IPS-15b (cell line): ENCODE measurements around the gene VGLL4.

ENCODE experiments used
- H3K27me3 ChIP-seq: one replicate; pipeline ENCODE4 v1.6.1; 2013; ENCODE audit warnings: low read length; ENCODE audit not compliant: control insufficient read depth, insufficient read depth
- H3K36me3 ChIP-seq: one replicate; pipeline ENCODE4 v1.6.1; 2013; ENCODE audit warnings: low read length; ENCODE audit not compliant: control insufficient read depth, insufficient read depth
- H3K4me1 ChIP-seq: one replicate; pipeline ENCODE4 v1.6.1; 2013; ENCODE audit warnings: mild to moderate bottlenecking, low read length; ENCODE audit not compliant: control insufficient read depth, insufficient read depth
- H3K4me3 ChIP-seq: one replicate; pipeline ENCODE4 v1.5.1; 2013; ENCODE audit warnings: low read depth, low read length
- H3K9ac ChIP-seq: one replicate; pipeline ENCODE4 v1.6.1; 2013; ENCODE audit warnings: low read depth, mild to moderate bottlenecking, low read length
- H3K9me3 ChIP-seq: one replicate; pipeline ENCODE4 v1.6.1; 2013; ENCODE audit warnings: mild to moderate bottlenecking, low read length; ENCODE audit not compliant: control insufficient read depth, insufficient read depth

Gene VGLL4

GRCh38 chr3:11624161-11624560 is 19.6 kb downstream of the VGLL4 start:
- Histone ChIP-seq H3K36me3 (no peaks in the 10 kb centered on the region), H3K9ac (no peak overlapping the region), H3K4me3 (no peak overlapping the region), H3K9me3 (no peaks in the 10 kb centered on the region), H3K27me3 (no peaks in the 10 kb centered on the region), H3K4me1 (peaks cover 3% of the 10 kb centered on the region)

- no peak overlapping the region for H3K9ac ChIP-seq
- H3K4me3 ChIP-seq, result no peak overlapping the region
- peaks cover 9% of the 10 kb centered on the region for H3K4me1 ChIP-seq
- no peaks in the 10 kb centered on the region for H3K36me3 ChIP-seq
- no peaks in the 10 kb centered on the region for H3K27me3 ChIP-seq
- no peaks in the 10 kb centered on the region for H3K9me3 ChIP-seq
Observed at GRCh38 chr3:11622586-11623550, 20.8 kb downstream of the VGLL4 start.

GRCh38 chr3:11621077-11621476 is 22.6 kb downstream of the VGLL4 start:
- H3K4me1 ChIP-seq, result peaks cover 10% of the 10 kb centered on the region
- no peaks in the 10 kb centered on the region for H3K27me3 ChIP-seq
- no peak overlapping the region for H3K4me3 ChIP-seq
- no peaks in the 10 kb centered on the region for H3K9me3 ChIP-seq
- no peaks in the 10 kb centered on the region for H3K36me3 ChIP-seq
- H3K9ac ChIP-seq, result no peak overlapping the region

GRCh38 chr3:11619946-11620652 is 23.6 kb downstream of the VGLL4 start:
- no peak overlapping the region for H3K9ac ChIP-seq
- no peak overlapping the region for H3K4me3 ChIP-seq
- peaks cover 17% of the 10 kb centered on the region for H3K4me1 ChIP-seq
- no peaks in the 10 kb centered on the region for H3K36me3 ChIP-seq
- H3K27me3 ChIP-seq, result no peaks in the 10 kb centered on the region
- H3K9me3 ChIP-seq, result no peaks in the 10 kb centered on the region

- Histone ChIP-seq H3K9ac (no peak overlapping the region), H3K9me3 (no peaks in the 10 kb centered on the region), H3K27me3 (no peaks in the 10 kb centered on the region), H3K36me3 (no peaks in the 10 kb centered on the region), H3K4me3 (no peak overlapping the region), H3K4me1 (peaks cover 17% of the 10 kb centered on the region)
Observed at GRCh38 chr3:11619461-11619860, 24.3 kb downstream of the VGLL4 start.

GRCh38 chr3:11618904-11619303 is 24.8 kb downstream of the VGLL4 start:
- H3K4me1 ChIP-seq, result peaks cover 17% of the 10 kb centered on the region
- no peak overlapping the region for H3K4me3 ChIP-seq
- no peak overlapping the region for H3K9ac ChIP-seq
- no peaks in the 10 kb centered on the region for H3K9me3 ChIP-seq
- H3K36me3 ChIP-seq, result no peaks in the 10 kb centered on the region
- H3K27me3 ChIP-seq, result no peaks in the 10 kb centered on the region

- H3K36me3 ChIP-seq, result no peaks in the 10 kb centered on the region
- no peaks in the 10 kb centered on the region for H3K27me3 ChIP-seq
- H3K4me3 ChIP-seq, result no peak overlapping the region
- peaks cover 17% of the 10 kb centered on the region for H3K4me1 ChIP-seq
- no peak overlapping the region for H3K9ac ChIP-seq
- no peaks in the 10 kb centered on the region for H3K9me3 ChIP-seq
Observed at GRCh38 chr3:11616551-11616950, 27.2 kb downstream of the VGLL4 start.

- Histone ChIP-seq H3K9ac (no peak overlapping the region), H3K4me1 (peaks cover 24% of the 10 kb centered on the region)
Observed at GRCh38 chr3:11613851-11614487, 29.7 kb downstream of the VGLL4 start.

GRCh38 chr3:11613319-11613718 is 30.4 kb downstream of the VGLL4 start:
- Histone ChIP-seq H3K9me3 (no peaks in the 10 kb centered on the region), H3K36me3 (no peaks in the 10 kb centered on the region), H3K9ac (no peak overlapping the region), H3K4me1 (peaks cover 20% of the 10 kb centered on the region), H3K27me3 (no peaks in the 10 kb centered on the region), H3K4me3 (no peak overlapping the region)

More at GRCh38 chr3:11613851-11614487, 29.7 kb downstream of the VGLL4 start:
- H3K9me3 ChIP-seq, result no peaks in the 10 kb centered on the region
- H3K4me3 ChIP-seq, result no peak overlapping the region
- no peaks in the 10 kb centered on the region for H3K27me3 ChIP-seq
- no peaks in the 10 kb centered on the region for H3K36me3 ChIP-seq

- H3K9me3 ChIP-seq, result no peaks in the 10 kb centered on the region
- no peak overlapping the region for H3K4me3 ChIP-seq
- H3K36me3 ChIP-seq, result no peaks in the 10 kb centered on the region
- peaks cover 20% of the 10 kb centered on the region for H3K4me1 ChIP-seq
- no peak overlapping the region for H3K9ac ChIP-seq
- no peaks in the 10 kb centered on the region for H3K27me3 ChIP-seq
Observed at GRCh38 chr3:11612515-11613188, 31.1 kb downstream of the VGLL4 start.

- H3K4me3 ChIP-seq, result no peak overlapping the region
- H3K36me3 ChIP-seq, result no peaks in the 10 kb centered on the region
- H3K4me1 ChIP-seq, result peaks cover 19% of the 10 kb centered on the region
Observed at GRCh38 chr3:11611341-11611799, 32.3 kb downstream of the VGLL4 start.

More at GRCh38 chr3:11611341-11611799, 32.3 kb downstream of the VGLL4 start:
- Histone ChIP-seq H3K9me3 (no peaks in the 10 kb centered on the region), H3K9ac (no peak overlapping the region), H3K27me3 (no peaks in the 10 kb centered on the region)
